ENCODE results near the gene ADCK1.

DNA sequence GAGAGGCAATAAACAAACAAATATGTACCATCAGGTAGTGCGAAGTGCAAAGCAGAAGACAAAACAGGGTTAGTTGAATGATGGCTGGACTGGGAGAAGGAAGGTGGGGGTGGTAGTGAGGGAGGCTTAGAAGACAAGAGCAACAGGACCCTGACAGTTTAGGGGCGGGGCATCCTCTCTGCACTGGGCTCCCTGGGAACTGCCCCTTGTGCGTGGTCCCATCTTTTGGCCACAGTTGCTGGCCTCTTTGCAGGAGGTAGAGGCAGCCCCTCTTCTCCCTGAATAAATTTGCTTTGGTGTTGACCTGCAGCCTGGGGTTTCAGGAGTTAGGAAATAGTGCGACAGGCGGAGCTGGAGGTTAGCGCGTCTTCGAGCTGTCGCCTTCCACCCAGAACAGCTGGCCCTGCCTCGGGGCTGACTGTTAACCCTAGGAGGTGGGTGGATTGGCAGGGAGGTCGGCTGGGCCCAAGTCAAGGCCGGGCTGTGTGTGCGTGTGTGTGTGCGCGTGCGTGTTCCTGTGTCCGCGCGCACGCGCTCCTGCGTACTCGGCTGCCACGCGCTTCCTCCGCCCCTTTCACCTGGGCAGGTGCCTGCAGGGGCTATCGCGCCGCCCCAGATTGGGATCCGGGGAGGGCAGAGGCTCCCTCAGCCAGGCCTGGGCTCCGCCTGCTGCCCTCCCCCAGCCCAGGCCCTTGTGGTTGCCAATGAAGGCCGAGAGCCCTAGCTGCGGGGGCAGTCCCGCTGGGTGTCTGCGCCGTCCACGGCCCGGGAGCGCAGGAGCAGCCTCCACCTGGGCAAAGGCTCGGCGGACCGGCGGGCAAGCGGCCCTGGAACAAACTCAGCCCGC lies 180.8 kb downstream of the ADCK1 start:
- no peak for TF ChIP-seq EZH2 (conservative IDR thresholded peaks at IDR 0.05; ENCODE audit: low read depth, low read length)
- TF ChIP-seq, protein P1, sequence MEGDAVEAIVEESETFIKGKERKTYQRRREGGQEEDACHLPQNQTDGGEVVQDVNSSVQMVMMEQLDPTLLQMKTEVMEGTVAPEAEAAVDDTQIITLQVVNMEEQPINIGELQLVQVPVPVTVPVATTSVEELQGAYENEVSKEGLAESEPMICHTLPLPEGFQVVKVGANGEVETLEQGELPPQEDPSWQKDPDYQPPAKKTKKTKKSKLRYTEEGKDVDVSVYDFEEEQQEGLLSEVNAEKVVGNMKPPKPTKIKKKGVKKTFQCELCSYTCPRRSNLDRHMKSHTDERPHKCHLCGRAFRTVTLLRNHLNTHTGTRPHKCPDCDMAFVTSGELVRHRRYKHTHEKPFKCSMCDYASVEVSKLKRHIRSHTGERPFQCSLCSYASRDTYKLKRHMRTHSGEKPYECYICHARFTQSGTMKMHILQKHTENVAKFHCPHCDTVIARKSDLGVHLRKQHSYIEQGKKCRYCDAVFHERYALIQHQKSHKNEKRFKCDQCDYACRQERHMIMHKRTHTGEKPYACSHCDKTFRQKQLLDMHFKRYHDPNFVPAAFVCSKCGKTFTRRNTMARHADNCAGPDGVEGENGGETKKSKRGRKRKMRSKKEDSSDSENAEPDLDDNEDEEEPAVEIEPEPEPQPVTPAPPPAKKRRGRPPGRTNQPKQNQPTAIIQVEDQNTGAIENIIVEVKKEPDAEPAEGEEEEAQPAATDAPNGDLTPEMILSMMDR (CRISPR knock-in tag; IDR thresholded peaks at IDR 0.05), result no peak
- no peak for TF ChIP-seq RXRA (CRISPR knock-in tag; IDR thresholded peaks at IDR 0.05)
- TF ChIP-seq, protein P2, sequence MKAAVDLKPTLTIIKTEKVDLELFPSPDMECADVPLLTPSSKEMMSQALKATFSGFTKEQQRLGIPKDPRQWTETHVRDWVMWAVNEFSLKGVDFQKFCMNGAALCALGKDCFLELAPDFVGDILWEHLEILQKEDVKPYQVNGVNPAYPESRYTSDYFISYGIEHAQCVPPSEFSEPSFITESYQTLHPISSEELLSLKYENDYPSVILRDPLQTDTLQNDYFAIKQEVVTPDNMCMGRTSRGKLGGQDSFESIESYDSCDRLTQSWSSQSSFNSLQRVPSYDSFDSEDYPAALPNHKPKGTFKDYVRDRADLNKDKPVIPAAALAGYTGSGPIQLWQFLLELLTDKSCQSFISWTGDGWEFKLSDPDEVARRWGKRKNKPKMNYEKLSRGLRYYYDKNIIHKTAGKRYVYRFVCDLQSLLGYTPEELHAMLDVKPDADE (CRISPR knock-in tag; IDR thresholded peaks at IDR 0.05), result no peak
- TF ChIP-seq, protein P3, sequence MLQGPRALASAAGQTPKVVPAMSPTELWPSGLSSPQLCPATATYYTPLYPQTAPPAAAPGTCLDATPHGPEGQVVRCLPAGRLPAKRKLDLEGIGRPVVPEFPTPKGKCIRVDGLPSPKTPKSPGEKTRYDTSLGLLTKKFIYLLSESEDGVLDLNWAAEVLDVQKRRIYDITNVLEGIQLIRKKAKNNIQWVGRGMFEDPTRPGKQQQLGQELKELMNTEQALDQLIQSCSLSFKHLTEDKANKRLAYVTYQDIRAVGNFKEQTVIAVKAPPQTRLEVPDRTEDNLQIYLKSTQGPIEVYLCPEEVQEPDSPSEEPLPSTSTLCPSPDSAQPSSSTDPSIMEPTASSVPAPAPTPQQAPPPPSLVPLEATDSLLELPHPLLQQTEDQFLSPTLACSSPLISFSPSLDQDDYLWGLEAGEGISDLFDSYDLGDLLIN (CRISPR knock-in tag; IDR thresholded peaks at IDR 0.05; ENCODE audit: borderline replicate concordance), result no peak
- no peak for TF ChIP-seq ZNF552 (CRISPR knock-in tag; IDR thresholded peaks at IDR 0.05; ENCODE audit: borderline replicate concordance)

All from HepG2 (cell line).